Natural killer cell (primary cell): Measurements from ENCODE around the gene SMPD3. TPM values are rescaled to one million over a fixed set of nuclear protein-coding genes. Genes with fewer than 3 reads are reported as not detected.

Source experiments
- ATAC-seq, 3 donors: fragments of 150-1000 bp in 2 of 3; fragments of 200-7000 bp in 1 of 3; cut with Tn5 transposase; 1 replicate in 1 of 3; 2 replicates in 2 of 3; pipeline ENCODE4 v1.10.0; 2021; ENCODE audit warnings: mild to moderate bottlenecking in 2 of 3, moderate library complexity in 2 of 3
- DNase-seq, 2 donors: peaks; one replicate each; pipeline versions ENCODE4 v3.0.0 to v3.0.0-alpha.2; 2013 to 2021; ENCODE audit warnings: mixed read lengths in 1 of 2
- H3K27ac ChIP-seq: one replicate; pipeline ENCODE4 v1.5.1; 2013; ENCODE audit warnings: mild to moderate bottlenecking, low read length
- H3K27me3 ChIP-seq: one replicate; pipeline ENCODE4 v1.6.1; 2013; ENCODE audit warnings: low read length; ENCODE audit not compliant: control insufficient read depth, insufficient read depth
- H3K36me3 ChIP-seq: one replicate; pipeline ENCODE4 v1.6.1; 2013; ENCODE audit warnings: low read length; ENCODE audit not compliant: control insufficient read depth, insufficient read depth
- H3K4me1 ChIP-seq: one replicate; pipeline ENCODE4 v1.6.1; 2013; ENCODE audit warnings: low read length; ENCODE audit not compliant: control insufficient read depth, insufficient read depth
- H3K4me3 ChIP-seq: one replicate; pipeline ENCODE4 v1.5.1; 2013; ENCODE audit warnings: low read length
- H3K9me3 ChIP-seq: one replicate; pipeline ENCODE4 v1.6.1; 2013; ENCODE audit warnings: low read length; ENCODE audit not compliant: control insufficient read depth, insufficient read depth
- H3K27ac Mint-ChIP-seq, 2 donors: one replicate each; pipeline ENCODE4 v1.8.0; 2022; ENCODE audit warnings: mild to moderate bottlenecking in 2 of 2, mixed read lengths in 2 of 2, moderate library complexity in 1 of 2
- H3K27me3 Mint-ChIP-seq, 2 donors: one replicate each; pipeline ENCODE4 v1.8.0; 2022; ENCODE audit warnings: low read depth in 2 of 2, mixed read lengths in 2 of 2
- H3K36me3 Mint-ChIP-seq: one replicate; pipeline ENCODE4 v1.8.0; 2022; ENCODE audit warnings: mixed read lengths
- H3K4me1 Mint-ChIP-seq, 2 donors: one replicate each; pipeline ENCODE4 v1.8.0; 2022; ENCODE audit warnings: mixed read lengths in 2 of 2
- H3K4me3 Mint-ChIP-seq: one replicate; pipeline ENCODE4 v1.8.0; 2022; ENCODE audit warnings: mild to moderate bottlenecking, moderate library complexity, mixed read lengths
- H3K9me3 Mint-ChIP-seq, 2 donors: one replicate each; pipeline ENCODE4 v1.8.0; 2022; ENCODE audit warnings: mixed read lengths in 2 of 2
- WGBS: methylation state at CpG from one replicate; pipeline ENCODE4 v1.1.7; 2013; ENCODE audit warnings: missing lambda C conversion rate; ENCODE audit not compliant: insufficient coverage; 5-methylcytosine and 5-hydroxymethylcytosine counted together
- intact Hi-C: fragments of 100-400 bp; cut with micrococcal nuclease; formaldehyde crosslinking; loops from one replicate; pipeline ENCODE4 v1.14.2; 2022
- total RNA-seq, 4 donors: library from RNA; stranded (reverse); fragments of 120-200 nt in 1 of 4; gene quantifications; one replicate each; pipeline versions ENCODE4 v1.2.3 to v1.2.4, GENCODE V29; 2013 to 2022
- TF ChIP-seq, protein P1 (sequence below): fragments of 200-600 bp; IDR thresholded peaks from one replicate; pipeline ENCODE4 v1.8.0; 2022; ENCODE audit warnings: antibody characterized with exemption

SMPD3 gene
- total RNA-seq, 3 donors from 2014 or later (not counting 1 experiment from before 2014, with no cell fraction given) = 2.4 to 13.3 (median 3.2) TPM

DNA sequence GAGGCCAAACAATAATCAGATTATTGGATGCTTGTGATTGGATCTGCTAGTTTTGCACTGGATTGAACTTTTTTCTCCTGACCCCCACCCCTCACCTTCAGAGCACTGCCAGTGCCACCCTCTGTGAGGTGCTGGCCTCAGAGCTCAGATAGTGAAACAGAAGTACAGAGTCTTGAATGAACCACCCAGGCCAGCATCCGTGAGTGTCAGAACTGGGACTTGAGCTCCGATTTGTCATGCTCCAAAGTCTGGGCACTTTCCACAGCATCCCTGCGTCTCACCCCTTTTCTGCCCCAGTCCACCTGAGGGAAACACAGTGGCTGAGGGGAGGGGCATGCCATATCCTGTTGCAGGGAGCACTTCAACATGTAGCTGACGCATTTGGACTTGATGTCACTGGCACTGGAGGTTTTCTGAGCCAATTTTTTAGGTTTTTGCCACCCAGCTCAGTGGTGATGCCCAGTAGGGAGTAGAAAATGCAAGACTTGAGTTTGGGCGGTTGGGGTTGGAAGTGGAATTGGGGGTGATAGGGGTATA, 47.3 kb downstream of the SMPD3 start:
- no peaks in the 10 kb centered on the region for H3K9me3 ChIP-seq
- WGBS = 64% methylated on average over 5 of the region's 5 CpGs
- no peaks in the 10 kb centered on the region for H3K36me3 Mint-ChIP-seq
- H3K27me3 Mint-ChIP-seq = peaks cover 0 to 2% of the 10 kb centered on the region in 2 donors
- no peaks in the 10 kb centered on the region for H3K36me3 ChIP-seq
- no peak overlapping the region for H3K4me3 ChIP-seq
- DNase-seq (peak in 1 of 2 donors; percentile 22), ATAC-seq (no peak)
- H3K27ac Mint-ChIP-seq = no peak overlapping the region
- H3K4me1 Mint-ChIP-seq = peaks cover 0 to 6% of the 10 kb centered on the region in 2 donors
- intact Hi-C loops = no loop called here
- H3K4me3 Mint-ChIP-seq = no peak overlapping the region
- no peaks in the 10 kb centered on the region for H3K9me3 Mint-ChIP-seq
- H3K27ac ChIP-seq = no peak overlapping the region
- TF ChIP-seq, protein P1, sequence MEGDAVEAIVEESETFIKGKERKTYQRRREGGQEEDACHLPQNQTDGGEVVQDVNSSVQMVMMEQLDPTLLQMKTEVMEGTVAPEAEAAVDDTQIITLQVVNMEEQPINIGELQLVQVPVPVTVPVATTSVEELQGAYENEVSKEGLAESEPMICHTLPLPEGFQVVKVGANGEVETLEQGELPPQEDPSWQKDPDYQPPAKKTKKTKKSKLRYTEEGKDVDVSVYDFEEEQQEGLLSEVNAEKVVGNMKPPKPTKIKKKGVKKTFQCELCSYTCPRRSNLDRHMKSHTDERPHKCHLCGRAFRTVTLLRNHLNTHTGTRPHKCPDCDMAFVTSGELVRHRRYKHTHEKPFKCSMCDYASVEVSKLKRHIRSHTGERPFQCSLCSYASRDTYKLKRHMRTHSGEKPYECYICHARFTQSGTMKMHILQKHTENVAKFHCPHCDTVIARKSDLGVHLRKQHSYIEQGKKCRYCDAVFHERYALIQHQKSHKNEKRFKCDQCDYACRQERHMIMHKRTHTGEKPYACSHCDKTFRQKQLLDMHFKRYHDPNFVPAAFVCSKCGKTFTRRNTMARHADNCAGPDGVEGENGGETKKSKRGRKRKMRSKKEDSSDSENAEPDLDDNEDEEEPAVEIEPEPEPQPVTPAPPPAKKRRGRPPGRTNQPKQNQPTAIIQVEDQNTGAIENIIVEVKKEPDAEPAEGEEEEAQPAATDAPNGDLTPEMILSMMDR = no peak
- H3K27me3 ChIP-seq = no peaks in the 10 kb centered on the region
- no peaks in the 10 kb centered on the region for H3K4me1 ChIP-seq

DNA sequence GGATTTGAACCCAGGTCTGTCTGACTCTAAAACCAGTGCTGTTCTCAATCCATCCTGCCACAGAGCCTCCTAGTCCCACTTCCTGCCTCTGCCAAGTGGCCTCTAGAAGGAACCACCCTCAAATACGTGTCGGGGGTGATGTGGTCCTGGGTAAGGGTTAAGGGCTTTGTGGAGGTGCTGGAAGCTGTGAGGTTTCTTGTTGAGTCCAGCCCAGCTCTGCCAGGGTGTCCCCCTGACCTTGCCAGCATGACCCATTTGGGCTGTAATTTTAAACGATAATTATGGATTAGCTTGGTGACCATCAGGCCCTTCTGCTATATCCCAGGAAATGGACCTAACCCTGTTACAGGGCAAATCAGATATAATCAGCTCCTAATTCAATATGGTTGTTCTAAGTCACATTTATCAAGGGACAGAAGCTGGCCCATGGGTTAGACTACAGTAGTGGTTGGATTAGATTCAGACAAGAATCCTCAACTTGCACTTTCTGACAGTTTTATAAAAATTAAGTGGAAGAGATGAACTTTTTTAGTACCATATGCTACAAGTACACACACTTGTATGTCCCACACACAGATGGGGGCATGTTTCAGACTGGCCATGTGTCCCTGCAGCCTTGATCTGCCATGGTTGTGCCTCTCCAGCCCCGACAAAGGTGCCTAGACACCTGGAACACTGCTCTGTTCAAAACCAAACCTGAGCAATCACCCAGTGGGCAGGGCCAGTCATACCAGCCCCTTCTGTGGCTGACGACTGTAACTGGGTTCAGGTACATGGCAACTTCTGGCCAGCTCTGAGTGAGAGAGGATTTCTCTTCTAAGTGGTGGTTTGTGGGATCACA, 48.0 kb downstream of the SMPD3 start:
- H3K9me3 ChIP-seq = no peaks in the 10 kb centered on the region
- 76% methylated on average over 3 of the region's 5 CpGs for WGBS
- H3K4me3 ChIP-seq = no peak overlapping the region
- intact Hi-C loops = no loop called here
- no peak overlapping the region for H3K27ac ChIP-seq
- ATAC-seq (no peak), DNase-seq (no peak)
- Mint-ChIP-seq H3K9me3 (no peaks in the 10 kb centered on the region), H3K36me3 (no peaks in the 10 kb centered on the region), H3K27me3 (peaks cover 0 to 2% of the 10 kb centered on the region in 2 donors), H3K4me3 (no peak overlapping the region), H3K4me1 (peaks cover 0 to 6% of the 10 kb centered on the region in 2 donors), H3K27ac (no peak overlapping the region)
- no peaks in the 10 kb centered on the region for H3K36me3 ChIP-seq
- H3K4me1 ChIP-seq = no peaks in the 10 kb centered on the region
- TF ChIP-seq, protein P1 = no peak
- H3K27me3 ChIP-seq = no peaks in the 10 kb centered on the region

DNA sequence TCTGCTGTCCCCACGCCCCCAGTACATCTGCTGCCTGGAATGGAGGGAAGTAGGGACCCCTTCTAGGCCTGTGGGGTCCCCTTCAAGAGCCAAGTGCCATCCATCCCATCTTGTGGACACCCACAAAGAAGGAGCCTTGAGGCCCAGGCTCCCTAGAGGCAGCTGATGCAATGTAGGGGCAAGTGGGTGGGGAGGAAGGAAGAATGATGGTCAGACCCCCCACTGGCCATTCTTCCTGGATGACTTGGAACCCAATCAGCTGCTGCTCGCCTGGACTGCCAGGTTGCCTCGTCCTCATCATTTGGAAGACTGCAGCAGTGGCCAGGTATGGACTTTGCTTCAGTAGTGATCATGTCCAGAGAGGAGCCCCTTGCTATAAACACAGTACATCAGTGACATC, 48.9 kb downstream of the SMPD3 start:
- intact Hi-C loops = no loop called here
- Histone ChIP-seq H3K27me3 (no peaks in the 10 kb centered on the region), H3K9me3 (no peaks in the 10 kb centered on the region), H3K4me3 (no peak overlapping the region), H3K4me1 (no peaks in the 10 kb centered on the region), H3K36me3 (no peaks in the 10 kb centered on the region), H3K27ac (no peak overlapping the region)
- Mint-ChIP-seq H3K36me3 (no peaks in the 10 kb centered on the region), H3K27ac (no peak overlapping the region), H3K27me3 (peaks cover 0 to 2% of the 10 kb centered on the region in 2 donors), H3K4me1 (peaks cover 0 to 6% of the 10 kb centered on the region in 2 donors), H3K9me3 (no peaks in the 10 kb centered on the region), H3K4me3 (no peak overlapping the region)
- DNase-seq (no peak), ATAC-seq (no peak)
- WGBS = 90% methylated on average over 3 of the region's 3 CpGs
- TF ChIP-seq, protein P1 = no peak
